NT2/D1 (cell line): ENCODE results near the gene OR6S1.
"Not testable (repeated sequence)": the region's sequence is repeated elsewhere in the genome, so short reads cannot be mapped to it uniquely, and the experiment has no call there.

Source experiments
- DNase-seq: peaks from one replicate; pipeline ENCODE4 v3.0.0-alpha.2; 2011; ENCODE audit warnings: low read depth, low spot score
- H3K27me3 ChIP-seq: 2 replicates; pipeline ENCODE4 v1.6.0; 2011; ENCODE audit warnings: mild to moderate bottlenecking; ENCODE audit not compliant: insufficient read length, insufficient read depth
- H3K36me3 ChIP-seq: 2 replicates; pipeline ENCODE4 v1.6.1; 2011; ENCODE audit warnings: mild to moderate bottlenecking, low read length, mixed read lengths; ENCODE audit not compliant: insufficient read depth, insufficient read length
- H3K4me1 ChIP-seq: 2 replicates; pipeline ENCODE4 v1.5.1; 2011; ENCODE audit not compliant: insufficient read depth, insufficient read length
- H3K4me3 ChIP-seq: 2 replicates; pipeline ENCODE4 v1.5.1; 2011; ENCODE audit warnings: low read depth; ENCODE audit not compliant: insufficient read length
- H3K9ac ChIP-seq: 2 replicates; pipeline ENCODE4 v1.6.0; 2011; ENCODE audit warnings: low read depth; ENCODE audit not compliant: insufficient read length
- H3K9me3 ChIP-seq: 2 replicates; pipeline ENCODE4 v1.5.1; 2011; ENCODE audit warnings: mild to moderate bottlenecking, low read length; ENCODE audit not compliant: insufficient read depth
- SUZ12 ChIP-seq: IDR thresholded peaks from 2 replicates; pipeline ENCODE4 v1.6.1; 2011; ENCODE audit not compliant: insufficient read length, insufficient read depth; ENCODE audit errors: extremely low read depth
- YY1 ChIP-seq: IDR thresholded peaks from 2 replicates; pipeline ENCODE4 v1.6.1; 2011; ENCODE audit not compliant: insufficient read length, insufficient read depth
- ZNF274 ChIP-seq: IDR thresholded peaks from 2 replicates; pipeline ENCODE4 v1.6.1; 2011; ENCODE audit warnings: mild to moderate bottlenecking, low read depth, low read length

OR6S1 gene

GRCh38 chr14:20655851-20656250 lies 14.4 kb upstream of the OR6S1 start:
- no peak for TF ChIP-seq YY1
- no peak for TF ChIP-seq SUZ12
- TF ChIP-seq ZNF274: no peak
- H3K9ac ChIP-seq: no peak overlapping the region
- H3K36me3 ChIP-seq: no peaks in the 10 kb centered on the region
- no peak overlapping the region for H3K4me3 ChIP-seq
- H3K4me1 ChIP-seq: peaks cover 2% of the 10 kb centered on the region
- H3K9me3 ChIP-seq: no peaks in the 10 kb centered on the region
- H3K27me3 ChIP-seq: peaks cover 38% of the 10 kb centered on the region
- DNase-seq: no peak

GRCh38 chr14:20652996-20653975 lies 11.8 kb upstream of the OR6S1 start:
- Histone ChIP-seq H3K9ac (peak overlapping the region; percentile 59), H3K4me1 (peaks cover under 1% of the 10 kb centered on the region), H3K36me3 (no peaks in the 10 kb centered on the region), H3K27me3 (peaks cover 29% of the 10 kb centered on the region), H3K4me3 (peak overlapping the region; percentile 44), H3K9me3 (no peaks in the 10 kb centered on the region)
- TF ChIP-seq ZNF274 (no peak), SUZ12 (no peak), YY1 (no peak)
- peak; percentile 81 for DNase-seq

- TF ChIP-seq YY1: no peak
- TF ChIP-seq ZNF274: no peak
- no peak for TF ChIP-seq SUZ12
- H3K4me3 ChIP-seq: no peak overlapping the region
- H3K36me3 ChIP-seq: no peaks in the 10 kb centered on the region
- H3K27me3 ChIP-seq: peaks cover 23% of the 10 kb centered on the region
- no peak for DNase-seq
- H3K9me3 ChIP-seq: no peaks in the 10 kb centered on the region
- H3K4me1 ChIP-seq: peaks cover 2% of the 10 kb centered on the region
- no peak overlapping the region for H3K9ac ChIP-seq
These were observed 4.0 kb upstream of the OR6S1 start for GRCh38 chr14:20645481-20645880.

GRCh38 chr14:20644520-20644919 lies 3.0 kb upstream of the OR6S1 start:
- no peak for DNase-seq
- Histone ChIP-seq H3K36me3 (no peaks in the 10 kb centered on the region), H3K4me3 (no peak overlapping the region), H3K9ac (no peak overlapping the region), H3K27me3 (peaks cover 23% of the 10 kb centered on the region), H3K4me1 (peaks cover 2% of the 10 kb centered on the region), H3K9me3 (no peaks in the 10 kb centered on the region)
- TF ChIP-seq YY1: no peak
- TF ChIP-seq SUZ12: no peak
- no peak for TF ChIP-seq ZNF274

GRCh38 chr14:20642755-20643154 lies 1.3 kb upstream of the OR6S1 start:
- H3K4me1 ChIP-seq, H3K9ac ChIP-seq, H3K4me3 ChIP-seq, H3K36me3 ChIP-seq, DNase-seq, H3K9me3 ChIP-seq: not testable (repeated sequence)
- H3K27me3 ChIP-seq: peaks cover 23% of the 10 kb centered on the region

- Histone ChIP-seq H3K4me3 (no peak overlapping the region), H3K9me3 (no peaks in the 10 kb centered on the region), H3K9ac (no peak overlapping the region), H3K27me3 (peaks cover 23% of the 10 kb centered on the region), H3K36me3 (no peaks in the 10 kb centered on the region), H3K4me1 (peaks cover 2% of the 10 kb centered on the region)
- TF ChIP-seq ZNF274: no peak
- DNase-seq: no peak
These were observed 691 bp upstream of the OR6S1 start for GRCh38 chr14:20642182-20642581.

GRCh38 chr14:20632831-20633691 lies 8.4 kb downstream of the OR6S1 start:
- Histone ChIP-seq H3K4me3 (peak overlapping the region; percentile 44), H3K36me3 (no peaks in the 10 kb centered on the region), H3K4me1 (no peaks in the 10 kb centered on the region), H3K9me3 (no peaks in the 10 kb centered on the region), H3K27me3 (peaks cover 15% of the 10 kb centered on the region), H3K9ac (peak overlapping the region; percentile 57)
- DNase-seq: no peak
- no peak for TF ChIP-seq SUZ12
- no peak for TF ChIP-seq ZNF274
- TF ChIP-seq YY1: no peak
